A549 (cell line): ENCODE data around the gene OSCAR.

Experiments used
- BHLHE40 ChIP-seq: IDR thresholded peaks from 2 replicates; pipeline ENCODE4 v1.6.1; 2012; ENCODE audit warnings: low read depth, low read length, inconsistent platforms
- CTCF ChIP-seq: fragments of >200 bp; sonication (Bioruptor Twin); formaldehyde crosslinking; IDR thresholded peaks from 3 replicates; pipeline ENCODE4 v1.5.1; 2016
- E2F6 ChIP-seq: IDR thresholded peaks from 2 replicates; pipeline ENCODE4 v1.6.1; 2012; ENCODE audit warnings: low read depth, borderline replicate concordance
- EP300 ChIP-seq, 2 experiments: fragments of >200 bp; sonication (Bioruptor Twin); formaldehyde crosslinking; IDR thresholded peaks; 2 replicates in 1 of 2; 3 replicates in 1 of 2; pipeline ENCODE4 v1.6.1; 2016 to 2017
- FOSB ChIP-seq: fragments of 250-450 bp; sonication (Bioruptor Pico); IDR thresholded peaks from 2 replicates; pipeline ENCODE4 v1.5.0; 2020; ENCODE audit warnings: mild to moderate bottlenecking, moderate library complexity
- MYC ChIP-seq: IDR thresholded peaks from 2 replicates; pipeline ENCODE4 v1.6.1; 2012; ENCODE audit warnings: mild to moderate bottlenecking, inconsistent platforms, low read length, improper control_type of control experiment, borderline replicate concordance
- PBX3 ChIP-seq: IDR thresholded peaks from 2 replicates; pipeline ENCODE4 v1.6.1; 2012
- POLR2A ChIP-seq: IDR thresholded peaks from 2 replicates; pipeline ENCODE4 v1.6.1; 2012; ENCODE audit warnings: mild to moderate bottlenecking, low read length
- RFX5 ChIP-seq: fragments of 450-650 bp; IDR thresholded peaks from 2 replicates; pipeline ENCODE4 v1.7.1; 2014; ENCODE audit warnings: antibody characterized with exemption, mild to moderate bottlenecking, moderate library complexity
- ZFP36 ChIP-seq: fragments of 450-650 bp; IDR thresholded peaks from 2 replicates; pipeline ENCODE4 v1.6.1; 2014; ENCODE audit warnings: borderline replicate concordance; ENCODE audit not compliant: partially characterized antibody

- TF ChIP-seq ZFP36 (no peak), POLR2A (no peak; the same call in 1 of the 2 replicates), CTCF (no peak), E2F6 (no peak), BHLHE40 (no peak), FOSB (no peak), PBX3 (no peak), RFX5 (no peak), EP300 (IDR thresholded peaks at IDR 0.05) (no peak), MYC (no peak)
These were observed 13.9 kb upstream of the OSCAR start for GRCh38 chr19:54114340-54115108.
